K562 (cell line): ENCODE measurements around the gene SLC6A13. TPM values are rescaled to one million over a fixed set of nuclear protein-coding genes. Genes with fewer than 3 reads are reported as not detected.
"Not testable (repeated sequence)": the region's sequence is repeated elsewhere in the genome, so short reads cannot be mapped to it uniquely, and the experiment has no call there.

Source experiments
- ATAC-seq: fragments of 200-7000 bp; cut with Tn5 transposase; 3 replicates; pipeline ENCODE4 v1.9.1; 2020; ENCODE audit warnings: moderate library complexity
- BruUV-seq: library from RNA; stranded (reverse); fragments of 400-500 nt; replicated peaks from 2 replicates; lab custom pipeline; 2021; lab: Mats Ljungman, UMichigan
- CTCF ChIA-PET: fragments of 300-600 bp; formaldehyde crosslinking; extraction: SDS; loops from one replicate; lab custom pipeline; 2021; ENCODE audit warnings: low intra/inter-chr PET ratio; lab: Yijun Ruan, JAX
- POLR2A ChIA-PET: fragments of 300-600, 350-650 bp; sonication (Branson Sonifier 250); formaldehyde crosslinking; extraction: SDS; loops from one replicate; lab custom pipeline; 2021; ENCODE audit warnings: antibody characterized with exemption, inconsistent platforms; lab: Yijun Ruan, JAX
- DNase-seq, 4 experiments: peaks; one replicate each; pipeline versions ENCODE4 v3.0.0 to v3.0.0-alpha.2; 2011 to 2018; ENCODE audit warnings: low spot score in 3 of 4, mixed read lengths in 3 of 4; ENCODE audit errors: extremely low read depth in 1 of 4
- FAIRE-seq: peaks from 2 replicates; lab custom pipeline; 2011; peaks lifted over from hg19 to GRCh38; lab: Jason Lieb, UNC
- H2AFZ ChIP-seq: 2 replicates; pipeline ENCODE4 v1.6.0; 2011; ENCODE audit warnings: low read depth, low read length, control low read depth, inconsistent platforms
- H3K27ac ChIP-seq: fragments of 200-600 bp; 3 replicates; pipeline ENCODE4 v1.8.0; 2011; ENCODE audit warnings: low read depth, mild to moderate bottlenecking, control low read depth, inconsistent platforms, low read length, moderate library complexity, mixed read lengths; ENCODE audit errors: extremely low read depth
- H3K27me3 ChIP-seq, 2 experiments: fragments of 300-600 bp in 1 of 2; 2 replicates in 1 of 2; 3 replicates in 1 of 2; pipeline versions ENCODE4 v1.6.0 to v1.8.0; 2011; ENCODE audit warnings: inconsistent platforms in 2 of 2, low read length in 2 of 2, mild to moderate bottlenecking in 1 of 2, mixed read lengths in 1 of 2, moderate library complexity in 1 of 2; ENCODE audit not compliant: control insufficient read depth in 2 of 2, insufficient read depth in 2 of 2
- H3K36me3 ChIP-seq: fragments of 300-600 bp; 3 replicates; pipeline ENCODE4 v1.8.0; 2011; ENCODE audit warnings: mild to moderate bottlenecking, low read length, inconsistent platforms; ENCODE audit not compliant: control insufficient read depth, insufficient read depth
- H3K4me1 ChIP-seq, 2 experiments: fragments of 200-600 bp in 1 of 2; replicated peaks in 1 of 2; 2 replicates in 1 of 2; 3 replicates in 1 of 2; pipeline versions ENCODE4 v1.5.1 to v1.8.0; 2011; ENCODE audit warnings: inconsistent platforms in 2 of 2, low read length in 2 of 2, mild to moderate bottlenecking in 1 of 2, mixed read lengths in 1 of 2, moderate library complexity in 1 of 2; ENCODE audit not compliant: control insufficient read depth in 2 of 2, insufficient read depth in 2 of 2
- H3K4me2 ChIP-seq: 2 replicates; pipeline ENCODE4 v1.6.1; 2011; ENCODE audit warnings: low read length, control low read depth, inconsistent platforms, mixed read lengths; ENCODE audit not compliant: insufficient read depth
- H3K4me3 ChIP-seq: fragments of 200-600 bp; sonication (generic), shearing (Covaris generic); 2 replicates; pipeline ENCODE4 v1.5.1; 2016; ENCODE audit warnings: control low read depth, inconsistent platforms
- H3K79me2 ChIP-seq: fragments of 200-600 bp; 3 replicates; pipeline ENCODE4 v1.8.0; 2011; ENCODE audit warnings: low read length, inconsistent platforms; ENCODE audit not compliant: control insufficient read depth, insufficient read depth
- H3K9ac ChIP-seq, 2 experiments: 2 replicates each; pipeline versions ENCODE4 v1.6.0 to v1.6.1; 2011; ENCODE audit warnings: low read depth in 2 of 2, low read length in 2 of 2, control low read depth in 1 of 2, inconsistent platforms in 1 of 2, mild to moderate bottlenecking in 1 of 2, mixed read lengths in 1 of 2; ENCODE audit not compliant: insufficient read depth in 1 of 2
- H3K9me1 ChIP-seq: one replicate; pipeline ENCODE4 v1.6.0; 2011; ENCODE audit warnings: inconsistent platforms, mild to moderate bottlenecking, low read length, moderate library complexity; ENCODE audit not compliant: control insufficient read depth, insufficient read depth
- H3K9me3 ChIP-seq: replicated peaks from 2 replicates; pipeline ENCODE4 v1.5.1; 2011; ENCODE audit warnings: low read depth, low read length, inconsistent platforms; ENCODE audit not compliant: control insufficient read depth, insufficient read depth
- H4K20me1 ChIP-seq: replicated peaks from 2 replicates; pipeline ENCODE4 v1.6.1; 2011; ENCODE audit warnings: low read length, inconsistent platforms, mixed read lengths; ENCODE audit not compliant: control insufficient read depth, insufficient read depth
- BMI1 ChIP-seq: fragments of 150-350 bp; IDR thresholded peaks from 2 replicates; pipeline ENCODE4 v1.6.1; 2014; ENCODE audit warnings: low read length
- CBX8 ChIP-seq: fragments of 200-600 bp; sonication (generic); IDR thresholded peaks from 2 replicates; pipeline ENCODE4 v1.6.1; 2012; ENCODE audit warnings: borderline replicate concordance, mixed run types, low read depth, mild to moderate bottlenecking, moderate library complexity, mixed read lengths, low read length, control low read depth, inconsistent platforms; ENCODE audit not compliant: poor library complexity, severe bottlenecking; ENCODE audit errors: extremely low read depth
- ELF4 ChIP-seq: fragments of 450-650 bp; formaldehyde crosslinking; IDR thresholded peaks from 2 replicates; pipeline ENCODE4 v1.4.0; 2022; ENCODE audit warnings: missing genetic modification characterization
- MEF2D ChIP-seq: conservative IDR thresholded peaks from 2 replicates; pipeline ENCODE4 v1.6.1; 2016; ENCODE audit warnings: low read depth, missing genetic modification characterization, missing compliant biosample characterization
- SRSF3 ChIP-seq: fragments of 200-400 bp; formaldehyde crosslinking; IDR thresholded peaks from 2 replicates; pipeline ENCODE4 v1.6.1; 2016; ENCODE audit warnings: mild to moderate bottlenecking, low read length, moderate library complexity; ENCODE audit not compliant: insufficient read depth
- TCFL5 ChIP-seq: fragments of 250-450 bp; sonication (Bioruptor Pico); conservative IDR thresholded peaks from 2 replicates; pipeline ENCODE4 v1.6.1; 2021; ENCODE audit warnings: mild to moderate bottlenecking, moderate library complexity, matching md5 sums
- TOE1 ChIP-seq, 2 experiments: fragments of 450-650 bp in 1 of 2; sonication (generic) in 1 of 2; formaldehyde crosslinking in 1 of 2; IDR thresholded peaks; 2 replicates each; pipeline versions ENCODE4 v1.7.1 to v1.8.0; 2016 to 2022; ENCODE audit warnings: borderline replicate concordance in 2 of 2, mild to moderate bottlenecking in 2 of 2, antibody characterized with exemption in 1 of 2, inconsistent platforms in 1 of 2, low read depth in 1 of 2, missing genetic modification reagents in 1 of 2, moderate library complexity in 1 of 2
- ZNF830 ChIP-seq: fragments of 250-450 bp; sonication (Bioruptor Pico); IDR thresholded peaks from 2 replicates; pipeline ENCODE4 v1.5.0; 2021; ENCODE audit warnings: mild to moderate bottlenecking
- WGBS: fragments of 100-300 bp; shearing (Covaris generic); methylation state at CpG from one replicate; pipeline ENCODE4 v1.1.6; 2016; ENCODE audit warnings: low coverage, mixed read lengths; ENCODE audit not compliant: insufficient coverage; ENCODE audit errors: missing lambda C conversion rate; 5-methylcytosine and 5-hydroxymethylcytosine counted together
- in situ Hi-C: fragments of 300-500 bp; cut with MboI; formaldehyde crosslinking; loops from 4 replicates; pipeline ENCODE4 v1.15.0; 2018; ENCODE audit warnings: inconsistent platforms, mixed read lengths
- intact Hi-C: fragments of 100-400 bp; cut with micrococcal nuclease; formaldehyde crosslinking; loops from 2 replicates; pipeline ENCODE4 v1.14.2; 2022
- polyA plus RNA-seq, 8 experiments: library from polyadenylated mRNA; depleted of rRNA in 4 of 8; stranded (reverse) in 5 of 8; unstranded in 3 of 8; fragments of >200 nt; fragmentation: Nextera tagmentation in 2 of 8; fragmentation: Illumina TruSeq in 1 of 8; extraction: Ambion mirVana in 2 of 8; extraction: Trizol in 1 of 8; gene quantifications; 2 replicates each; pipeline versions ENCODE4 v1.2.1 to v1.2.3, GENCODE V29; 2011 to 2014; ENCODE audit warnings: inconsistent platforms in 1 of 8, missing spikeins in 1 of 8
- total RNA-seq, 7 experiments: library from RNA; depleted of rRNA in 6 of 7; stranded (reverse); fragments of >200 nt in 6 of 7; fragmentation: Illumina TruSeq in 2 of 7; extraction: Trizol in 2 of 7; gene quantifications; 2 replicates each; pipeline versions ENCODE4 v1.2.1 to v1.2.3, GENCODE V29; 2011 to 2021; ENCODE audit warnings: low replicate concordance in 1 of 7

Gene SLC6A13
- total and polyA plus RNA-seq, 9 of the 15 experiments (the other 6 are each of a cell fraction or from before 2014, with no cell fraction given), result 0.06 to 0.33 (median 0.22) TPM; not detected in 4

DNA sequence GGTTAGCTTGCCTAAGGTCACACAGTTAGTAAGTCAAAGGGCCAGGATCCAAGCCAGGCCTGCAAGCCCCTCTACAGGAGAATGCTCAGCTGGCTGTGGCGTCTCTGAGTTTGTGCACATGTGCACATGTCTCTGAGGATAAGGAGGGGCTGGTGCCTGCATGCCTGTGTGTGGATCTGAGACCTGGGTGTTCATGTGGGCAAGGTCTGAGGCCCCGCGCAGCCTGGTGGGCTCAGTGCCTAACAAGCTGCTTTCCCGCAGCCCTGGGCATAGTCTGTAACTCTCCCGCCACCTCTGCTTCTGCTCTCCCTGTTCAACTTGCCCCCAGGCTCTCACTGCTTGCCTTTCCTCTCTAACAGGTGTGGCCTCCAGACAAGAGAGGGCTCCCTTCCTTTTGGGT, 44.4 kb downstream of the SLC6A13 start:
- peaks cover 0 to 5% of the 10 kb centered on the region in 2 experiments; a peak in 2 of 5 replicates for H3K4me1 ChIP-seq
- ATAC-seq, result no peak
- peaks cover 4 to 64% of the 10 kb centered on the region in 2 experiments for H3K27me3 ChIP-seq
- intact Hi-C loops, result no loop called here
- no TSS peak for BruUV-seq
- WGBS, result 0% methylated on average over 5 of the region's 5 CpGs
- no peak for TF ChIP-seq MEF2D (tag)
- TF ChIP-seq ELF4, result no peak
- TF ChIP-seq TOE1 (IDR thresholded peaks at IDR 0.05; ENCODE audit: borderline replicate concordance), result no peak
- no peak for TF ChIP-seq TOE1 (CRISPR knock-in tag; IDR thresholded peaks at IDR 0.05; ENCODE audit: borderline replicate concordance, low read depth)
- no peak for TF ChIP-seq SRSF3
- no peak for TF ChIP-seq ZNF830 (CRISPR knock-in tag)
- TF ChIP-seq BMI1, result no peak
- no peak for TF ChIP-seq CBX8
- no peak for TF ChIP-seq TCFL5 (CRISPR knock-in tag)
- TF ChIP-seq, all 486 proteins: peak for 0
- DNase-seq (no peak), FAIRE-seq (no peak)
- Histone ChIP-seq H3K27ac (no peak overlapping the region), H3K79me2 (no peaks in the 10 kb centered on the region), H3K9ac (no peak overlapping the region), H3K4me3 (no peak overlapping the region), H4K20me1 (0 out of 2 replicates have a peak, but pooled peaks cover 4% of the 10 kb centered on the region), H3K36me3 (no peaks in the 10 kb centered on the region), H3K9me1 (no peaks in the 10 kb centered on the region), H3K4me2 (no peak overlapping the region), H2AFZ (no peak overlapping the region), H3K9me3 (no peaks in the 10 kb centered on the region)
- in situ Hi-C loops, result no loop called here
- POLR2A ChIA-PET, result no interaction called here
- CTCF ChIA-PET, result no interaction called here

DNA sequence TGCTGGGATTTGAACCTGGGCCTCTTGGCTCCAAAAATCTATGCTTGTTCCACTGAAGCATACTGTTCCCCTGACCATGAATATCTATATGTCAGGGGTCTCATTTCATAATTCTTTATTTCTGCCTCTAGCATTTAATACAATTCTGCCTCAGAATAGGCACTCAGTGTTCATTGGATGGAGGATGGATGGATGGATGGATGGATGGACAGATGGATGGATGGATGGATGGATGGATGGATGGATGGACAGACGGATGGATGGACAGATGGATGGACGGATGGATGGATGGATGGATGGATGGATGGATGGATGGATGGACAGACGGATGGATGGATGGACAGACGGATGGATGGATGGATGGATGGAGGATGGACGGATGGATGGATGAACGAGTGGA, 45.6 kb downstream of the SLC6A13 start:
- H3K4me3 ChIP-seq, H3K36me3 ChIP-seq, in situ Hi-C loops, H3K4me2 ChIP-seq, FAIRE-seq, H3K9me3 ChIP-seq, ATAC-seq, BruUV-seq, POLR2A ChIA-PET, H3K9me1 ChIP-seq, intact Hi-C loops, H3K9ac ChIP-seq, H3K79me2 ChIP-seq, CTCF ChIA-PET, H3K4me1 ChIP-seq, H4K20me1 ChIP-seq, H3K27ac ChIP-seq, DNase-seq, H2AFZ ChIP-seq: not testable (repeated sequence)
- peaks cover 6 to 61% of the 10 kb centered on the region in 2 experiments for H3K27me3 ChIP-seq
- WGBS, result 3% methylated on average over 6 of the region's 6 CpGs
